GM10847 (cell line): ENCODE data around the gene NTSR2.

ENCODE experiments used
- POLR2A ChIP-seq: IDR thresholded peaks from 2 replicates; pipeline ENCODE4 v1.6.1; 2011; ENCODE audit not compliant: insufficient read length; ENCODE audit errors: extremely low read depth

The NTSR2 gene

DNA sequence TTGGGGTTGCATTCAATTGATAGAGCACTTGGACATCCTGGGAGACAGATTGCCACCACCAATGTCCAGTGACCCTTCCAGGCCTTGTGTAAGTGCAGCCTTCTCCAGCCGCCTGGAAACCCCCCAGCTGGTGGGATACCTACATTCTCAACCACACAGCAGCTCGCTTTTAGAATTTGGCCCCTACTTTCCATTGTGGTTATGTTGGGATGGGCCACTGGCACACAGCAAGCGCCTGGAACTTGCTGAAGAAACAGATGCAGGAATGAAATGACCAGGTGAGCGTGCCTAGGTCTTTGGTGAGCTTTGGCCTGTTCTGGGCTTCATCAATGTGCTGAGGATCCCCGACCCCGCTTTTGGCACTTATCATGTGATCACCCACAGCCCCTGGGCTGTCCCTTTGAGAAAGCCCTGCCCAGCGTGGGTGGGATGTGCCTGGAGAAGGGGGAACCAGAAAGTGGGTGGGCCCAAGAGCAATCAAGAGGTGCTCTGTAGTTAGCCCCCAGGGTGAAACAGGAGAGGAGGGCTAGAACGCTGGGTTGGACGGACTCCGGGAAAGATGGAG, 16.0 kb upstream of the NTSR2 start:
- no peak for TF ChIP-seq POLR2A

DNA sequence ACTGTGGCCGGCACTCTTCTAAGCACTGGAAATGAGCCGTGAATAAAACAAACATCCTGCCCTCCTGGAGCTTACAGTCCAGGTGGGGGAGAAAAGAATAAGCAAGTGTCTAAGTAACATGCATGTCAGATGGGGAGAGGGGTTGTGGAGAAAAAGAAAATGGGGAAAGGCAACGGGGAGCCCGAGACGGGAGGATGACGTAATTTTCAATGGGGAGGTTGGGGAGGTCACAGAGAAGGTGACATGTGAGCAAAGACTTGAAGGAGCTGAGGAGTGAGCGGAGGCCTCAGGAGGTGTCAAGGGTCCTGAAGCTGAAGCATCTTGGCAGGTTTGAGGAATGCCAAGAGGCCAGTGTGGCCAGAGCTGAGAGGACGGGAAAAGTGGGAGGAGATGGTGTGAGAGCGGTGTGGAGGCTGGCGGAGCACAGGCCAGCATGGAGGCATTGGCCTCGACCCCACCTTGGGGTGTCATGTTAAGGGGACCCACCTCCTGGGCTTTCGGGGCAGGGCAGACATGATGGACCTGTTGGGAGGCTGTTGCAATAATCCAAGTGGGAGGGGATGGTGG, 15.0 kb upstream of the NTSR2 start:
- no peak for TF ChIP-seq POLR2A

DNA sequence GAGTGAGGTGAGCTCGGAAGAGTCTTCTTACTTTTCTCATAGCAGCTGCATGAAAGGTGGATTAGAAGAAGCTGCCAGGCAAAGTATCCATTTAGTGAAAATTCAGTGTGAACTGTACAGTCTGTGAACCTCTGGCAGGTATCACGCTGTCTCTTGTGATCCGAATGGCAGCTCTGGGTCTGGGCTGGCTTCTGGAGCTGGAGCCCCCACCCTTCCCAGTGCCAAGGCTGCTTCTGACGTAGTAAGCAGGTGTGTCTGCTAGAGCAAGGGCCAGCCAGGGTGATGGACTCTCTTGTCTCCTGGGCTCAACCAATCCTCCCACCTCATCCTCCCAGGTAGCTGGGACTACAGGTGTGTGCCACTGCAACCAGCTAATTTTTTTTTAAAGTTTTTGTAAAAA, 14.0 kb upstream of the NTSR2 start:
- TF ChIP-seq POLR2A, result no peak

DNA sequence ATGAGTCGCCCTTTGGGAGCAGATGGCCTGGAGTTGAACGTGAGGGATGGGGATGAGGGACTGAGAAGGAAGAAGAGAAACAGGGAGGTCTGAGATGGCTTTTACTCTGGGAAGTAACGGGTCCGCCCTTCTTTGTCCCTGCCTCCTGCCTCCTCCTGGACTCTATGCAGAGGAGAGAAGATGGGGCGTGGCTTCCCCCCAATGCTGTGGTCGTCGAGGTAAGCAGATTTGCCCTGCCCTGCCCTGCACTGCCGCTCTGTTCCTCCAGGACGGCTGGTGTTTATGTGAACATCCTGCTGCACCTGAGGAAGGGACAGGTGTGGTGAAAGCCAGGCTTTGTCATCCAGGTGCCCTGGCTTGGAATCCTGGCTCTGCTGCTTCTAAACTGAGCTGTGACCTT, 13.5 kb upstream of the NTSR2 start:
- no peak for TF ChIP-seq POLR2A

DNA sequence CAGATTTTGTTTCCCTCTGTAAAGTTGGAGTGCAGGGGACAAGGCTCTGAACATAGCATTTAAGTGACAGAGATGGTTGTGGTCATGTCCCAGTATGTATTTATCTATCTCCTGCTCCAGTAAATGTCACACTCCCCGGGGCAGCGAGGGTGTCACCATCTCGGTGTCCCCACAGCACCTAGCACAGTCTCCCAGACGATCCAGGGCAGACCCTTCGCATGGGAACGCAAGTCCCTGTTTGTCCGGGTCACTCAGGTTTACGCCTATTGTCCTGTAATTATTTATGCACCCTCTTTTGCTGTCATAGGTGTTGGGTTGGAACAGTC, 12.6 kb upstream of the NTSR2 start:
- no peak for TF ChIP-seq POLR2A

DNA sequence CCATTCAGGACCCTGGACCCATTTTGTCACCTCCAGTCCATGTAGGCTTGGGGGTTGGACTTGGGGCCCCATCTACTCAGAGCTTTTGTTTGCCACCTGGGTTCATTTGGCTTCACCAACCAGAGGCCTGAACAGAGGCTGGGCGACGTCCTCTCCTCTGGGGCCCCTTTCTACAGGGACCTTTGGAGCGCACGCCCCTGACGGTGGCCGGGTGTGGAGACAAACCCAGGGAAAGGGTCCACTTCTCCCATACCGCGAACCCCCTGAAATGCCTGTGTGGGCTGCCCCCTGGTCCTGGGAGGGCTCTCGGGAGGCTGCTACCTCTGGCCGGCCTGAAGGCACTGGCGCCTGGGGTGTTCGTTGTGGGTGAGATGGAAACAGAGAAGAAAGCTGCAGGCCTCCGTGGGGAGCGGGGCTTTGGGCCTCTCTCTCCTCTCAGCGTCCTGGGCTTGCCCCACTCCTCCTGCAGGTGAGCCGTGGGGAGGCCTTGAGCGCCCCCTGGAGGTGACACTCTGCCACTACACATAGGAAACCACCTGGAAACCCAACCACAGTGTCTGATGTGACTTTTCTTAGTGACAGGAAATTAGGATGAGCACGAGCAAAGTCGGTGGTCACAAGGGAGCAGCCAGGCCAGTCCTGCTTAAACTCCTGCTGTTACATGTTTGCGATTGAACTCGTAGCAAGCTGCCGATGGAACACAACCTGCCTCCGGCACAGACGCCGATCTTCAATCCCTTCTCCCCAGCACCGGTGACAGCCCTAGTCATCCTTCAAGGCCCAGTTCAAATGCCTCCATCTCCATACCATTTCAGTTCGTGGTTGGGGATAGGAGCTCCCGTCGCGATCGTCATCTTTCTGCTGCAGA, 12.0 kb upstream of the NTSR2 start:
- TF ChIP-seq POLR2A, result no peak

DNA sequence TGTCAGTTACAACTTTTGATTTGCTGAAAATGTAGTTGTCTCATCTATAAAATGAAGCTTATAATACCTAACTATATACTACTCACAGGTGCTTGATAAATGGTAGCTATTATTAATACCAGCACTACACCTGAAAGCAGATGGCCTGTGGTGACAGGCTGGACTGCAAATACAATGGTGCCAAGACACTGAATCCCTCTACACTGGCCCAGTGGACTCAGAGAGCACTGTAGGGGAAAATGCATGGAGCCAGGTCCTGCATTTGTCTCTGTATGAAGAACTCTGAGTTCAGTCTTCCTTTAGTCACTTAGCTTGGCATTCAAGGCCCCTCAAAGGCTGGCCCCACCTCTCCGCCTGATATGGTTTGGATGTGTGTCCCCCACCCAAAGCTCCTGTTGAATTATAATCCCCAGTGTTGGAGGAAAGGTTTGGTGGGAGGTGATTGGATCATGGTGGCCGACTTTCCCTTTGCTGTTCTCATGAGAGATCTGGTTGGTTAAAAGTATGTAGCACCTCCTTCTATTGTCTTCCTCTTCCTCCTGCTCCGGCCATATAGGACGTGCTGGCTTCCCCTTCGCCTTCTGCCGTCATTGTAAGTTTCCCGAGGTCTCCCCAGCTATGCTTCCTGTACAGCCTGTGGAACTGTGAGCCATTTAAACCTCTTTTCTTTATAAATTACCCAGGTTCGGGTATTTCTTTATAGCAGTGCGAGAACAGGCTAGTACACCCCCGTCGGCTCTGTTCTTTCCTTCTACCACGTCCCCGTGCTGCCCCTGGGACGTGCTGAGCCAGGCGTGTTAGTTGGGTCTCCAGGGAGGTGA, 11.1 kb upstream of the NTSR2 start:
- no peak for TF ChIP-seq POLR2A

DNA sequence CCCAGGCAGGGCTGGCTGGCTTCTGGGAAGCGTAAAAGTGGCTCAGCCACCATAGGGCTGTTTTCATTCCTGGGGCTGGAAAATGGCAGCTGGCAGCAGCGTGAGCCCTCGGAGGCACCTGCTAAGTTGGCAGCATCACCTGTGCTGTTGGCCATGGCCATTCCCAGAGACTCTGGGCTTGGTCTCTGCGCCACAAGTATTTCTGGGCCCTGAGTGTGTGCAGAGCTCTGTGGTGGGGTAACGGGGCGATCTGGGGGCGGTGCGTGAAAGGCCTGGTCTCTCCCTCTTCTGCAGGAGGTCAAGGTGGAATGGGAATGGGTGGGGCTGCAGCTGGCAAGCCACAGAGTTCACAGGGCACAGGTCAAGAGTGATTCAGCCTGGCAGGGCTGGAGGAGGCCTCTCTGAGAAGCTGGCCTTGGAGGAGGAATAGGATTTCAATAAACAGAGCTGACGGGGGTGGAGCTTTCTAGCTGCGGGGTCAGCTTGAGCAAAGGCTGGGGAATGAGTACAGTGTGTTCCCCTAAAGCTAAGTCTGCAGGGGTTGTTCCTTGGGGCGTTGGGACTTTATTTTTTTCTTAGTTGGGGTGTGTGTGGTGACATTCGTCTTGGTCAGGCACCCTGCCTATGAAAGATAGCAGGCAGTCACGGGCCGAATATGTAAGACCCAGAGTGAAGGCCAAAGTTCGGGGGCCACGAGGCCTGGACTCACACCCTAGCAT, 10.3 kb upstream of the NTSR2 start:
- TF ChIP-seq POLR2A, result no peak

DNA sequence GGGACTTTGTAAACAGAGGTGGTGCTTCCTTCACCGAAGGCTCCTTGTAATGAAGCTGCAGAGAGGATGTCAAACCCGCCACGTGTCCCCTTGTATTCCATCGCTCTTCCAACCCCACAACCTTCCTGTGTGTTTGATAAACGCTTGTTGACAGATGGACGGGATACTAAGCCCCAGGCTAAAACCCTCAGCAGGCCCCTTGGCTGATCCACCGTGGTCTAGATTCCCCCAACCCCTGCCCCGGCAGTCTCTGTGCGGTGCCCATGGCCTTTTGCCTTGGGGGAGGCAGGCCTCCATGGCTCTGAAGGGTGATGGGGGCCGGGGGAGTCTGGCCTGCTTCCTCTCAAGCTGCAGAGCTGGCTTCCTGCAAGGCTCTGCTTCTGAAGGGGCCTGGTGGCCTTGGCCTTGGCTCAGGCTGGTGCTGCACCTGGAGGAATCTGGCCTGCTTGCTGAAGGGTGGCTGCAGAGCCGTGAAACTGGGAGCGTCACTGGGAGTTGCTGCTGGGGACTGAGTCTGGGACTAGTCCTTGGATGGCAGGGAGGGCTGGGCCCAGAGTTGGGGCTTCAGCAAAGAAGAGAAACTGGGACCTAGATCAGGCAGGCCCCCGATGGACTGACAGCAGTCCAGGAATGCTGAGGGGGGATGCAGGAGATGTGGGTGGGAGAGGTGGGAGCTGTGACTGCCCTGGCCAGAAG, 9.6 kb upstream of the NTSR2 start:
- no peak for TF ChIP-seq POLR2A

DNA sequence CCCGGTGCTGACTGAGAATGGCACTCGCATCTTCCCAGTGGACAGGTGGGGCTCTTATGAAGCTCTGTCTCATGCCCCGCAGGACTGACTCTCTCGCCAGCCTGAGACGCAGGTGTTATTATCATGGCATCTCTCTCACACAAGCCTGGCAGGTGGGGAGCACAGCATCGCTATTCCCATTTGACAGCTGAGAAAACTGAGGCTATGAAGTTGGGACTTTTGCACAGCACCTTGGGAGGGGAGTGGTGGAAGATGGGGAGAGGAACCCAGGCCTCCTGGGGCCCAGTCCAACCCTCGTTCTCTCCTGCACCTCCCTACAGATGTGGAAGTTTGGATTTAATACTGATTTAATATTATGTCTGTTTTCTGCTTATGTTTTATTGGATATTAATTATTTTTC, 9.0 kb upstream of the NTSR2 start:
- no peak for TF ChIP-seq POLR2A

DNA sequence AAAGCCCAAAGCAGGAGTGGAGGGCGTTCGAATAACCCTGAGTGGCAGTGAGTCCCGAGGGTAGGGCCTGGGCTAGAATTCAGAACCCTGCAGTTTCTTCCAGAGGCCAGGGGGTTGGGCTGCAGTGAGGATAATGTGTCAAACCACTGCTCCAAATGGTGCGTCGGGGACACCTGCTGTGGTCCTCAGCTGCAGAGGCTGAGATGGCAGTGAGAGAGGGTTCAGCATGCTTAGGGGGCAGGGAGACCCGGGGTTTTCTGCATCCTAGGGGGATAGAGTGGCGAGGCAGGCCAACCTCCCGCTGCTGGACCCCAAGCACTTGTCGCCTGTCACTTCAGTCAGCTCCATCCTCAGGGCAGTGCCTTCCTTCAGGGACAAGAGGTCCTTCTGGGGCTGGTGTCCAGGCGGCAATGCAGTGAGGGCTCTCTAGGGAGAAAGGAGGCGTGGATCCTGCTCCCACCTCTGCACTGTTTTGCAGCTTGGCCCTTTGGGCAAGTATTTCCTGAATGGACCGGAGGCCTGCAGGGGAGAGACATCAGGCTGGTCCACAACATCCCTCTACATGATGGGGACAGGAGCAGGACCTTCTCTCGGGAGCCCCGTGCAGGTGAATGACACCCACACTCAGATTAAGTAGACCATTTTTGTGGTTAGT, 8.4 kb upstream of the NTSR2 start:
- TF ChIP-seq POLR2A, result no peak

DNA sequence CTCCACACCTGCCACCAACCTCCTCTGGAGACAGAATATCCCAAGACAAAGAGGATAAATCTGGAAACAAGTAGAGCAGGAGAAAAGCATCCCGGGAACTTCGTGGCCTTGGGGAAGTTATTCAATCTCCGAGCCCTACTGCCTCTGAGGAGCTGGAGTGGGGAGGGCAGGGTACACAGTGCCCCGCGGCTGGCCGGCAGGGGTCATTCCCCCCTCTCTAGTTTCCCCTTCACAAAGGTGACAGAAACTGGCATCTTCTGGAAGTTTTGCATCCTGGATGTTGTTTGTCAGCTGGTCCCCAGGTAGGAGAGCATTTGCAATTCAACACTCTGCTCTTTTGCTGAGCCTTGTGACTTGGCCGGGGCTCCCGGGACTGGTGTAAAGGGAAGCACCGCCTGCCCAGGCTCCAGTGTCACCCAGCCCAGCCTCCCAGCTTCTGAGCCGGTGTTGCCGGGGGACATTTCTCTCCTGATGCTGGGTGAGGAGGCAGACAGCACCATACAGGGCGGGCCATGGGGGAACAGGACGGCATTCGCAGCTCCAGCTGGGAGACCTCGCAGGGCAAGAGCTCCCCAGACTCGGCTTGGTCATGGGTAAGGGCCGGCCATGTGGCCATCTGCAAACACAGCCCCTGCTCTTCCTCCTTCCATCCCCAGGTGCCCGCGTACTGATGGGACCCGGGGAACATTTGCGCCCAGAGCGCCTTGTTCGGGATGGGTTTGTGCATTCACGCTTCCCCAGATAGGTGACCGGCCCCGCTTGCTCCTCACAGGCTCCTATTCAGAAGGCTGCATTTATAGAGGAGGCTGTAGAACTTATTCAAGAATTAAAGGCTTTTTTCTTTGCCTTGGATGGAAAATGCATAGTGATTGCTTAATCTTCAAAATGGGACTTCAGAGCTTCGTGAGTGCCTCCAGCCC, 7.4 kb upstream of the NTSR2 start:
- no peak for TF ChIP-seq POLR2A

DNA sequence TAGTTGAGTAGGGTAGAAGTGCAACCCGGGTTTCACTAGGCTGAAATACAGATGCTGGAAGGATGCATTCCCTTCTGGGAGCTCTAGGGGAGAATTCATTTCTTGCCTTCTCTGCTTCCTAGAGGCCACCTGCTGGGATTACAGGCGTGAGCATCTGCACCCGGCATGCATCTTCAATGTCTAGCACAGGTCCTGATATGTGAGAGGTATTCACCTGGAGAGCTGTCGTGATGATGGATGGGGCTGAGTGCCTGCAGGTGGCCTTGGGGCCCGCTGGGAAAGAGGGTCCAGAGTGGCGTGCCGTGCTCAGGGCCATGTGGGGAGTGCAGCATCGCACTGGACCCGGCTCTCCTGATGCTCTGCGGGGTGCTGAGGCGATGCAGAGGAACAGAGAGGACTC, 6.6 kb upstream of the NTSR2 start:
- no peak for TF ChIP-seq POLR2A
